Right lobe of liver (tissue), 6 donors: ENCODE results near the gene TMEM151B. TPM values are rescaled to one million over a fixed set of nuclear protein-coding genes. Genes with fewer than 3 reads are reported as not detected.

Experiments used
- ATAC-seq, 4 donors: fragments of 200-7000 bp; cut with Tn5 transposase; one replicate each; pipeline ENCODE4 v1.9.1; 2020; ENCODE audit warnings: mild to moderate bottlenecking in 4 of 4, moderate library complexity in 4 of 4
- DNase-seq, 3 donors: peaks; one replicate each; pipeline ENCODE4 v3.0.0-alpha.2; 2020
- H3K27ac ChIP-seq, 3 donors: fragments of 200-600 bp; one replicate each; pipeline ENCODE4 v1.8.0; 2022
- H3K27me3 ChIP-seq, 2 donors: fragments of 200-600 bp; one replicate each; pipeline ENCODE4 v1.8.0; 2022
- H3K36me3 ChIP-seq, 4 donors: fragments of 200-600 bp; sonication (generic) in 1 of 4; one replicate each; pipeline versions ENCODE4 v1.5.1 to v1.8.0; 2017 to 2022; ENCODE audit warnings: control low read depth in 1 of 4
- H3K4me1 ChIP-seq, 4 donors: fragments of 200-600 bp; sonication (generic) in 1 of 4; one replicate each; pipeline versions ENCODE4 v1.5.1 to v1.8.0; 2017 to 2022; ENCODE audit warnings: control low read depth in 1 of 4
- H3K4me3 ChIP-seq, 3 donors: fragments of 200-600 bp; one replicate each; pipeline ENCODE4 v1.8.0; 2022
- H3K9me3 ChIP-seq, 4 donors: fragments of 200-600 bp; sonication (generic) in 1 of 4; one replicate each; pipeline versions ENCODE4 v1.5.1 to v1.8.0; 2017 to 2022; ENCODE audit warnings: control low read depth in 1 of 4
- CTCF ChIP-seq, 4 donors: fragments of 200-600 bp in 3 of 4; fragments of 450-650 bp in 1 of 4; IDR thresholded peaks; one replicate each; pipeline versions ENCODE4 v1.5.1 to v1.8.0; 2016 to 2022; ENCODE audit warnings: antibody characterized with exemption in 4 of 4, mild to moderate bottlenecking in 2 of 4
- POLR2A ChIP-seq: fragments of 450-650 bp; IDR thresholded peaks from one replicate; pipeline ENCODE4 v1.6.1; 2017; ENCODE audit warnings: antibody characterized with exemption, mild to moderate bottlenecking
- WGBS: methylation state at CpG from one replicate; pipeline ENCODE4 v1.1.6; 2018; ENCODE audit warnings: low coverage, low lambda C conversion rate; ENCODE audit not compliant: insufficient coverage; ENCODE audit errors: missing lambda C conversion rate; 5-methylcytosine and 5-hydroxymethylcytosine counted together
- intact Hi-C, 2 donors: fragments of 100-400 bp; cut with DNase I; formaldehyde crosslinking; loops; one replicate each; pipeline versions ENCODE4 v1.11.2 to v1.14.1; 2022
- total RNA-seq, 6 experiments: library from RNA; depleted of rRNA in 2 of 6; stranded (reverse); fragments of >200 nt in 2 of 6; fragmentation: NEBNext Ultra II Directional in 3 of 6; extraction: Animal tissue kit (Norgen Biotek cat#: 25700) in 3 of 6; gene quantifications; one replicate each; pipeline versions ENCODE4 v1.1.0 to v1.2.4, GENCODE V29; 2016 to 2023
- donor health status: DM: no; HTN: yes; CAD: no.
- donor health status: DM: no; HTN: no; CAD: no.
- donor health status: DM: no; HTN: no; CAD: no.
- donor health status: DM: no; HTN: yes; CAD: no.
- donor health status: DM: no; HTN: yes; CAD: no.

Gene TMEM151B
- total RNA-seq, 6 experiments from 2014 or later: not detected

GRCh38 chr6:44232676-44233566 lies 37.3 kb upstream of the TMEM151B start:
- no peak overlapping the region for H3K4me3 ChIP-seq
- intact Hi-C loops: loop anchor here (5.0 to 10.0 kb wide), 3 partner anchors 58 to 128 kb away; no protein-coding TSS in a partner anchor
- ATAC-seq (no peak), DNase-seq (no peak)
- H3K9me3 ChIP-seq: no peaks in the 10 kb centered on the region
- H3K36me3 ChIP-seq: peaks cover 0 to 12% (median 0%) of the 10 kb centered on the region in 4 donors
- H3K27me3 ChIP-seq: no peaks in the 10 kb centered on the region
- peak overlapping the region in 2 of 3 donors; percentile 64 to 97 for H3K27ac ChIP-seq
- H3K4me1 ChIP-seq: peaks cover 0 to 72% (median 34%) of the 10 kb centered on the region in 4 donors
- no peak for TF ChIP-seq CTCF (IDR thresholded peaks at IDR 0.05)
- TF ChIP-seq POLR2A: no peak
- 78% methylated on average over 8 of the region's 16 CpGs for WGBS

GRCh38 chr6:44233567-44234100 lies 36.6 kb upstream of the TMEM151B start:
- H3K27me3 ChIP-seq: no peaks in the 10 kb centered on the region
- H3K4me1 ChIP-seq: peaks cover 0 to 65% (median 31%) of the 10 kb centered on the region in 4 donors
- peaks cover 0 to 12% (median 0%) of the 10 kb centered on the region in 4 donors for H3K36me3 ChIP-seq
- no peak for DNase-seq
- intact Hi-C loops: loop anchor here (5.0 to 10.0 kb wide), 3 partner anchors 59 to 129 kb away; no protein-coding TSS in a partner anchor
- WGBS: 21% methylated on average over 2 of the region's 14 CpGs
- H3K9me3 ChIP-seq: no peaks in the 10 kb centered on the region
- ATAC-seq: no peak
- TF ChIP-seq CTCF (IDR thresholded peaks at IDR 0.05) (no peak), POLR2A (no peak)
- H3K27ac ChIP-seq: peak overlapping the region; percentile 64 to 98 (median 97)
- H3K4me3 ChIP-seq: no peak overlapping the region

GRCh38 chr6:44234101-44235025 lies 35.9 kb upstream of the TMEM151B start:
- H3K4me3 ChIP-seq: no peak overlapping the region
- no peaks in the 10 kb centered on the region for H3K9me3 ChIP-seq
- no peaks in the 10 kb centered on the region for H3K27me3 ChIP-seq
- intact Hi-C loops: loop anchor here (5.0 to 10.0 kb wide), 3 partner anchors 60 to 130 kb away; no protein-coding TSS in a partner anchor
- H3K4me1 ChIP-seq: peaks cover 0 to 57% (median 27%) of the 10 kb centered on the region in 4 donors
- H3K27ac ChIP-seq: peak overlapping the region; percentile 64 to 98 (median 97)
- ATAC-seq (peak; percentile 44 to 71 (median 62)), DNase-seq (peak; percentile 87 to 94 (median 94))
- peak; percentile 73 to 89 (median 80) for TF ChIP-seq CTCF (IDR thresholded peaks at IDR 0.05)
- no peak for TF ChIP-seq POLR2A
- WGBS: 7% methylated on average over 4 of the region's 5 CpGs
- H3K36me3 ChIP-seq: peaks cover 0 to 12% (median 0%) of the 10 kb centered on the region in 4 donors

- intact Hi-C loops: loop anchor here in 1 of 2 donors (10.0 kb wide), 2 partner anchors 60 to 130 kb away; no protein-coding TSS in a partner anchor
- ATAC-seq (no peak), DNase-seq (no peak)
- Histone ChIP-seq H3K27ac (peak overlapping the region; percentile 64 to 98 (median 97)), H3K27me3 (no peaks in the 10 kb centered on the region), H3K36me3 (peaks cover 0 to 12% (median 0%) of the 10 kb centered on the region in 4 donors), H3K4me1 (peaks cover 0 to 48% (median 23%) of the 10 kb centered on the region in 4 donors), H3K9me3 (no peaks in the 10 kb centered on the region), H3K4me3 (no peak overlapping the region)
- TF ChIP-seq POLR2A (no peak), CTCF (IDR thresholded peaks at IDR 0.05) (no peak)
- 38% methylated on average over 5 of the region's 6 CpGs for WGBS
These were observed 35.0 kb upstream of the TMEM151B start for GRCh38 chr6:44235269-44235668.
